Measurements from ENCODE around the gene EVI5L. TPM values are rescaled to one million over a fixed set of nuclear protein-coding genes. Genes with fewer than 3 reads are reported as not detected.
A peak's percentile ranks its signal among the peaks of the same experiment; 100 is the strongest.

Gene EVI5L
- total RNA-seq, 6 experiments from 2014 or later: 3.7 to 6.3 (median 4.9) TPM

DNA sequence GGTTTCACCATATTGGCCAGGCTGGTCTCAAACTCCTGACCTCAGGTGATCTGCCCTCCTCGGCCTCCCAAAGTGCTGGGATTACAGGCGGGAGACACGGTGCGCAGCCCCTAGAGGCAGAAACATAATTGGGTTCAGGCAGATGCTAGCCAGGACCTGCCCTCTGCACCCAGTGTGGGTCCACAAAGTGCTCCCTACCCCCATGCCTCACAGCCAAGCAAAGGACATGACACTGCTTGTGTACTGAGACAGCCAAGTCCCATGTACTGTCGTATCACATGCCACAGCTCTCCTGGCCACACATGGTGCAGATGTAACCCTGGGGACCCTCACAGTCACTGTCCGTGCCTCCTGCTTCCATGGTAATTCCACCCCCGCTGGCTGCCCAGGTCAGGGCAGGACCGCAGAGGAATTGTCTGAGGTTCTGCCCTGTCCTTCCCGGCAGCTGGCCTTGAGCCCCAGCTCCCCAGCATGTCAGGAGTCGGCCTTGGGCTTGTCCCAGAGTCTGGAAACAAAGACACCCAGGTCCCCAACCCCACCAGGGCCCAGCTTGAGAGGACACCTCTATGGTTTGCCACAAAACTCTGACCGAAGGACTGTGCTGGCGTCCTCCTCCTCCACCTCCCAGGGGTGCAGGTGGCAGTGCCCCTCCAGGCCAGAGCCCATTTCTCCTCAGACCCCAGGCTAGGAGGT is 36.5 kb downstream of the EVI5L start:
- 76% methylated on average over 6 of the region's 12 CpGs for WGBS (ENCODE audit: insufficient coverage, low coverage, low lambda C conversion rate, missing lambda C conversion rate)
- Histone ChIP-seq H3K27ac (no peak overlapping the region), H3K4me3 (no peak overlapping the region), H3K9me3 (no peaks in the 10 kb centered on the region), H3K27me3 (no peaks in the 10 kb centered on the region), H3K36me3 (no peaks in the 10 kb centered on the region), H3K4me1 (peaks cover 0 to 12% (median 0%) of the 10 kb centered on the region in 4 donors)
- TF ChIP-seq, protein P1, sequence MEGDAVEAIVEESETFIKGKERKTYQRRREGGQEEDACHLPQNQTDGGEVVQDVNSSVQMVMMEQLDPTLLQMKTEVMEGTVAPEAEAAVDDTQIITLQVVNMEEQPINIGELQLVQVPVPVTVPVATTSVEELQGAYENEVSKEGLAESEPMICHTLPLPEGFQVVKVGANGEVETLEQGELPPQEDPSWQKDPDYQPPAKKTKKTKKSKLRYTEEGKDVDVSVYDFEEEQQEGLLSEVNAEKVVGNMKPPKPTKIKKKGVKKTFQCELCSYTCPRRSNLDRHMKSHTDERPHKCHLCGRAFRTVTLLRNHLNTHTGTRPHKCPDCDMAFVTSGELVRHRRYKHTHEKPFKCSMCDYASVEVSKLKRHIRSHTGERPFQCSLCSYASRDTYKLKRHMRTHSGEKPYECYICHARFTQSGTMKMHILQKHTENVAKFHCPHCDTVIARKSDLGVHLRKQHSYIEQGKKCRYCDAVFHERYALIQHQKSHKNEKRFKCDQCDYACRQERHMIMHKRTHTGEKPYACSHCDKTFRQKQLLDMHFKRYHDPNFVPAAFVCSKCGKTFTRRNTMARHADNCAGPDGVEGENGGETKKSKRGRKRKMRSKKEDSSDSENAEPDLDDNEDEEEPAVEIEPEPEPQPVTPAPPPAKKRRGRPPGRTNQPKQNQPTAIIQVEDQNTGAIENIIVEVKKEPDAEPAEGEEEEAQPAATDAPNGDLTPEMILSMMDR (IDR thresholded peaks at IDR 0.05): no peak
- no peak for TF ChIP-seq POLR2A (IDR thresholded peaks at IDR 0.05)
- DNase-seq (no peak), ATAC-seq (no peak)
- intact Hi-C loops (cut with DNase I): no loop called here

DNA sequence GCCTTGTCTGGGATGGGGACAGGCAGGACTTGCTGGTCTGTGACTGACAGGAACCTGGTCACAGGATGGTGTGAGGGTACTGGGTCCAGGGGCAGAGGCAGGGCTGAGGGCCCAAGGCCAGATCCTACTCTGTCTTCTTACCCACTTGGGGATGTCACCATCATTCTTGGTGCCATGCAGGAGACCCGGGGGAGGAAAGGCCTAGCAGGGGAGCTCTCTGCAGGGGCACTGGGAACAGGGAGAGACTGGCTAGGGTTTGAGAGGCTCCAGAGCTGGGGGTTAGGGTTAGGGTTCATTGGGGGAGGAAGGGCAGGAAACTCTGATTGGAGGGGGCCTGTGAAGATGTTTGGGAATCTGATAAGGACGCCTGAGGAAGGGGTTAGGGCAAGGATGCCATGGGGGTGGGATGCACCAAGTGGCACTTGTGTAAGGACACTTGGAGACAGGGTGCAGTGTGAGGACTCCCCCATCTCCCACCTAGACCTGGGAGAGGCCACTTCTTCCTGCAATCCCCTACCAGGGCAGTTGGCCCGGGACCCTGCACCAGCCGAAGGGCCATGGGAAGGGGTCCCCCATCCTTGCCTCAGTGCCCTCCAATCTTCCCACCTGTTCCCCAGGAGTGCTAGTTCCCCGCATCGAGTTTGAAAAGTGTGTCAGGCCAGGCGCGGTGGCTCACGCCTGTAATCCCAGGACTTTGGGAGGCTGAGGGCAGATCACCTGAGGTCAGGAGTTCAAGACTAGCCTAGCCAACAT is 37.2 kb downstream of the EVI5L start:
- peaks cover 0 to 8% (median 0%) of the 10 kb centered on the region in 4 donors for H3K4me1 ChIP-seq
- H3K27me3 ChIP-seq: no peaks in the 10 kb centered on the region
- TF ChIP-seq, protein P1 (IDR thresholded peaks at IDR 0.05): no peak

DNA sequence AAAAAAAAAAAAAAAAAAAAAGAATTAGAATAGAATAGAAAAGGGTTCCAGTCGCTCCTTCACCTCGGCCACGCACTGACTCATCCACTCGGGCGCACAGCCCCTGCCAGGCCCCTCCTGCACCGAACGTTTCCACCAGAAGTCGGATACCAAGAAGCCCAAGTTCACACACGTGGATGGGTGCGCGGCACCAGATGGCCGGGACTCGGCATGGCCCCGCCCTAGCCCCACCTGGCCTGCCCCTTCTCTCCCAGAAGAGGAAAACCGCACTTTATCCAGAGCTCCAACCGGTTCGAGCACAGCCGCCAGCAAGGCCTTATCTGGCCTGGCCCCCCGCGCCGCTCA is 38.3 kb downstream of the EVI5L start:
- Histone ChIP-seq H3K36me3 (no peaks in the 10 kb centered on the region), H3K4me1 (peaks cover 0 to 6% (median 0%) of the 10 kb centered on the region in 4 donors), H3K4me3 (no peak overlapping the region), H3K27me3 (no peaks in the 10 kb centered on the region), H3K9me3 (no peaks in the 10 kb centered on the region), H3K27ac (no peak overlapping the region)
- WGBS (ENCODE audit: insufficient coverage, low coverage, low lambda C conversion rate, missing lambda C conversion rate): 38% methylated on average over 13 of the region's 21 CpGs
- DNase-seq: no peak
- intact Hi-C loops (cut with DNase I): no loop called here
- ATAC-seq: no peak
- TF ChIP-seq POLR2A (IDR thresholded peaks at IDR 0.05): no peak
- TF ChIP-seq, protein P1 (IDR thresholded peaks at IDR 0.05): no peak

More for the DNA sequence above, 37.2 kb downstream of the EVI5L start:
- ATAC-seq (no peak), DNase-seq (no peak)
- Histone ChIP-seq H3K36me3 (no peaks in the 10 kb centered on the region), H3K9me3 (no peaks in the 10 kb centered on the region), H3K4me3 (no peak overlapping the region), H3K27ac (no peak overlapping the region)
- intact Hi-C loops (cut with DNase I): no loop called here
- WGBS (ENCODE audit: insufficient coverage, low coverage, low lambda C conversion rate, missing lambda C conversion rate): 57% methylated on average over 2 of the region's 9 CpGs

DNA sequence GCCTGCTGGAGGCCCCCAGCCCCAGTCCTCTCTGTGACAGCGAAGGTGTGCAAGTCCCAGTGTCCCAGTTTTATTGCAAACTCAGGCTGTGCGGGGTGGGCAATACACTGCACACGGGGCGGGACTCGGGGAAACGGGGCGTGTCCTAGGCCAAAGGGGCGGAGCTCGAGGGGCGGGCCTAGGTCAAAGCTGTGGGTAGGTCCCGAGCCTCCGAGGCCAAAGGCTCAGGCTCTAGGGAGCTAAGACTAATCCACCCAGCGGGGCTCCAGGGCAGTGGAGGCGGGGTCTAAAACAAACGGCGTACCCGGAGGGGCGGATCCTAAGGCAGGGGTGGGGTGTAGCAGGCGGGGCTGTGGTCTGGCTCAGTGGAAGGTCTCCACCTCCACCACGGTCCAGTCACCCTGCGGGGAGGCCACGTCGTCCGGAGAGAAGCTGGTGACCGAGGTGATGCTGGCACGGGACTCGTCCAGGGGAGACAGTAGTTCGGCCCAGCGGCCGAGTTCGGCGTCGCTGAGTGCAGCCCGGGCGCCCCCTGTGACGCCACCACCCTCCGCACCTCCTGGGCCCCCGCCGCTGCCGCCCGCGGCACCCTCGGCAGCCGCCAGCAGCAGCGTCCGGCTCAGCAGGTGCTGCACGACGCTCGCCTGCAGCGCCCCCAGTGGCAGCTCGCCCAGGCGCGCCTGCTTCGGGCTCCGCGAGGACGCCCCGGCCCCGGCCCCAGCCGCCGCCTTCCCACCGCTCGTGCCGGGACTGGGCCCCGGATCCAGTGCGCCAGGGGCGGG is 38.8 kb downstream of the EVI5L start:
- ATAC-seq (peak; percentile 67 to 85 (median 74)), DNase-seq (peak; percentile 74 to 82 (median 78))
- intact Hi-C loops (cut with DNase I): no loop called here
- TF ChIP-seq, protein P1 (IDR thresholded peaks at IDR 0.05): peak; percentile 78 to 95 (median 83)
- no peak for TF ChIP-seq POLR2A (IDR thresholded peaks at IDR 0.05)
- Histone ChIP-seq H3K4me1 (peaks cover 0 to 6% (median 0%) of the 10 kb centered on the region in 4 donors), H3K4me3 (peak overlapping the region; percentile 39 to 56 (median 43)), H3K27me3 (no peaks in the 10 kb centered on the region), H3K9me3 (no peaks in the 10 kb centered on the region), H3K27ac (no peak overlapping the region), H3K36me3 (no peaks in the 10 kb centered on the region)
- 6% methylated on average over 2 of the region's 67 CpGs for WGBS (ENCODE audit: insufficient coverage, low coverage, low lambda C conversion rate, missing lambda C conversion rate)
